GM13977 (cell line): ENCODE results near the gene SPINK2.

ENCODE experiments used
- DNase-seq: peaks from one replicate; pipeline ENCODE4 v3.0.0; 2012; ENCODE audit warnings: low spot score
- CTCF ChIP-seq: IDR thresholded peaks from 2 replicates; pipeline ENCODE4 v1.5.1; 2012; ENCODE audit warnings: mild to moderate bottlenecking, control low read depth; ENCODE audit not compliant: insufficient read depth; ENCODE audit errors: extremely low read depth, missing control alignments
- in situ Hi-C: fragments of 300-500 bp; cut with MboI; formaldehyde crosslinking; loops from one replicate; pipeline ENCODE4 v1.12.0; 2022; ENCODE audit warnings: low sequenced_read_pairs, low pct_unique_long_range_greater_than_20kb, mixed read lengths, inconsistent platforms; ENCODE audit not compliant: unreplicated experiment

SPINK2 gene

GRCh38 chr4:56803471-56803870, 18.0 kb downstream of the SPINK2 start:
- no peak for DNase-seq
- in situ Hi-C loops = no loop called here

GRCh38 chr4:56799824-56800756, 21.4 kb downstream of the SPINK2 start:
- in situ Hi-C loops = no loop called here
- peak; percentile 74 for DNase-seq
- TF ChIP-seq CTCF = peak; percentile 91

More at GRCh38 chr4:56803471-56803870, 18.0 kb downstream of the SPINK2 start:
- TF ChIP-seq CTCF = no peak

- in situ Hi-C loops = no loop called here
- no peak for TF ChIP-seq CTCF
Observed at GRCh38 chr4:56799161-56799759, 22.2 kb downstream of the SPINK2 start.

GRCh38 chr4:56796211-56796610, 25.3 kb downstream of the SPINK2 start:
- in situ Hi-C loops = no loop called here
- no peak for DNase-seq
- TF ChIP-seq CTCF = no peak

More at GRCh38 chr4:56799161-56799759, 22.2 kb downstream of the SPINK2 start:
- no peak for DNase-seq

- no peak for DNase-seq
- in situ Hi-C loops = no loop called here
- TF ChIP-seq CTCF = no peak
Observed at GRCh38 chr4:56791316-56791715, 30.2 kb downstream of the SPINK2 start.

GRCh38 chr4:56790691-56791091, 30.8 kb downstream of the SPINK2 start:
- DNase-seq = no peak
- no peak for TF ChIP-seq CTCF
- in situ Hi-C loops = no loop called here
